GM12874 (cell line): Measurements from ENCODE around the gene WDR27.

Source experiments
- TF ChIP-seq, protein P1 (sequence below): IDR thresholded peaks from 2 replicates; pipeline ENCODE4 v1.5.1; 2011; ENCODE audit warnings: low read depth, mild to moderate bottlenecking, control low read depth, low read length, moderate library complexity; ENCODE audit not compliant: insufficient read depth

Gene WDR27

DNA sequence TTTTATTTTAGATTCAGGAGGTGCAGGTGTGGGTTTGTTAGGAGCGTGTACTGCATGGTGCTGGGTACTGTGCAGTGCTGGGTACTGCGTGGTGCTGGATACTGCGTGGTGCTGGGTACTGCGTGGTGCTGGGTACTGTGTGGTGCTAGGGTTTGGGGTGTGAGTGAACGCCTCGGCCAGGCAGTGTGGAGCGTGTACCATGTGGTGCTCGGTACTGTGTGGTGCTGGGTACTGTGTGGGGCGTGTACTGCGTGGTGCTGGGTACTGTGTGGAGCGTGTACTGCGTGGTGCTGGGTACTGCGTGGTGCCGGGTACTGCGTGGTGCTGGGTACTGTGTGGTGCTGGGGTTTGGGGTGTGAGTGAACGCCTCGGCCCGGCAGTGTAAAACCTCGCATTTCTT lies 62.9 kb downstream of the WDR27 start:
- TF ChIP-seq, protein P1, sequence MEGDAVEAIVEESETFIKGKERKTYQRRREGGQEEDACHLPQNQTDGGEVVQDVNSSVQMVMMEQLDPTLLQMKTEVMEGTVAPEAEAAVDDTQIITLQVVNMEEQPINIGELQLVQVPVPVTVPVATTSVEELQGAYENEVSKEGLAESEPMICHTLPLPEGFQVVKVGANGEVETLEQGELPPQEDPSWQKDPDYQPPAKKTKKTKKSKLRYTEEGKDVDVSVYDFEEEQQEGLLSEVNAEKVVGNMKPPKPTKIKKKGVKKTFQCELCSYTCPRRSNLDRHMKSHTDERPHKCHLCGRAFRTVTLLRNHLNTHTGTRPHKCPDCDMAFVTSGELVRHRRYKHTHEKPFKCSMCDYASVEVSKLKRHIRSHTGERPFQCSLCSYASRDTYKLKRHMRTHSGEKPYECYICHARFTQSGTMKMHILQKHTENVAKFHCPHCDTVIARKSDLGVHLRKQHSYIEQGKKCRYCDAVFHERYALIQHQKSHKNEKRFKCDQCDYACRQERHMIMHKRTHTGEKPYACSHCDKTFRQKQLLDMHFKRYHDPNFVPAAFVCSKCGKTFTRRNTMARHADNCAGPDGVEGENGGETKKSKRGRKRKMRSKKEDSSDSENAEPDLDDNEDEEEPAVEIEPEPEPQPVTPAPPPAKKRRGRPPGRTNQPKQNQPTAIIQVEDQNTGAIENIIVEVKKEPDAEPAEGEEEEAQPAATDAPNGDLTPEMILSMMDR: no peak

DNA sequence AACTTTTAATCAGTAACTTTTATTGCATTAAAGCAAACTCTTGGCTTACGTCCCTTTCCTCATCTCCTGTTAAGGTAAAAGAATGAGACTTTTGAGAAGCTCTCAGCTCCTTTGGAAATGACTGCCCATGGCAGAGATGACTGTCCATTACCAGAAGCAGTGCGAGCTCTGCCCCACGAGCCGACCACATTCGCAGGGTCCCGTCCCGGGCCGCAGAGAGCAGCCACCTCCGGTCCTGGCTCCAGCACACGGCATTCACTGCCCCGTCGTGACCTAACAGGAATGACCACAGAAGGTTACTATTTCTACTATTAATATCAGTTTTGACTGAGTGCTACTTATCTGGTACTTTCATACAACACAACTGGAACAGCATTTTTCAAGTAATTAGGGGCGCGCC lies 63.4 kb downstream of the WDR27 start:
- TF ChIP-seq, protein P1: no peak

DNA sequence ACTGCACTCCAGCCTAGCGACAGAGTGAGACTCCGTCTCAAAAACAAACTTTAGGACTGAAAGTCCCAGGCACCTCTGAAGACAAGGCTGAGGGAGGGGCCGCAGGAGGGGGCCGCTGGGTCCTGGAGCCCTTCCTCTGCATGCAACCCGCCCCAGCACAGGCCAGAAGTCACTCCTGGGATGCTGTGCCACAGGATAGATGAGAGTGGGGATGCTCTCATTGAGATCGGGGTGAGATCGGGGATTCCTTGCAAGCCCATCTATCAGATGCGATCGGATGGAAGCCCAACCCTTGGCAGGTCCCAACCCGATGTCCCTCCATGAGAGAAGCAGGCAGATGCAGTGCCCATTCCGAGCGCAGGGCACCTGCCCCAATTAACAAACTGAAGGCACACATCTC lies 66.5 kb downstream of the WDR27 start:
- TF ChIP-seq, protein P1: no peak

DNA sequence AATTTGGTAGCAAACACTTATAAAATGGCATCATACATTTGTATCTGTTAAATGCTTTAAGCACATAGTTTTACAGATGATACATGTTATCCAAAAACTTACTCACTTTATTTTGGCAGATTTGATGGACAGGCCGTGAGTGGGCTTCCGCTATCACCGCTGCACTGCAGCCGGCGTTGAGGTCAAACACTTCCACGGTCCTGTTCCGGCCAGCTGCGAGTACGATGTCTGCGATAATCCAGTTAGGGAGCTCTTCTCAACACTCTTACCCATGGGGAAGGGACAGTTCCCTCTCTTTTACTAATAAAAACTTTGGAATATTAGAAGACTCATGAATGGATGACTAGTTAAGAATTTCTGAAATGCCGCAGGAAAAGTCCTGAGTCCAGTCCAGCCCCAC lies 69.0 kb downstream of the WDR27 start:
- TF ChIP-seq, protein P1: no peak

GRCh38 chr6:169629256-169629655 lies 72.6 kb downstream of the WDR27 start:
- TF ChIP-seq, protein P1: no peak

DNA sequence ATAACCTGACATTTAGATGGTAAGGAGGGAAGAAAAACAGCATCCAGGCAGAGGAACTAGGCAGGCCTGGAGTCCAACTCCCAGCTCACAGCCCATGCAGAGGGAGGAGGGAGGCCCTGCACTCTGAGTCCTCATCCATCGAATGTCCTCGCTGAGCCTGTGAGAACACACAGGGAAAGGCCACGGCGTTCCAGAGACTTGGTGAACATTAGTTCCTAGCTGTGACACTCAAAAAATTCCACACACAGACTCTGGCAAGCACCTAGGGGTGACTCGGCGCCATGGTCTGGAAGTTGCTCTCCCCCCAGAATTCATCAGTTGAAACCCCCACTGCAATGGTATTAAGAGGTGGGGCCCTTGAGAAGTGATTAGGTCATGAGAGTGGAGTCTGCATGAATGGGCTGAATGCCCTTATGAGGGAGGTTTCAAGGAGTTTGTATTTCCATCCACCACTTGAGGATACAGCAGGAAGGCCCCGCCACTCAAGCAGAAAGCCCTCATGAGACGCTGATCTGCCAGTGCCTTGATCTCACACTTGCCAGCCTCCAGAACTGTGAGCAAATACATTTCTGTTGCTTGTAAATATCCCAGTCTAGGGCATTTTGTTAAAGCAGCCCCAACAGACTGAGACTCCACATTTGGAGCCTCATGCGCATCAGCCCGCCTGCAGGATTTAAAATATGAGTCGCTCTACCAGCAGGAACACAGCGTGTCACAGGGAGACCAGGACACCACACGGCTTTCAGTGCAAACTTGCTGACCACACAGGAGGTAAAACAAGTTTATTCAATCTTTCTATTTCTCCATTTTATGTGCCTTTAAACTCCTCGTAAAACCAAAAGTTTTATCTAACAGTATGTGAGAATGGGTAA lies 73.9 kb downstream of the WDR27 start:
- TF ChIP-seq, protein P1: no peak

GRCh38 chr6:169626649-169627048 lies 75.2 kb downstream of the WDR27 start:
- TF ChIP-seq, protein P1: no peak
